CD8-positive, alpha-beta memory T cell (primary cell): ENCODE results near the gene DAB1. TPM values are rescaled to one million over a fixed set of nuclear protein-coding genes. Genes with fewer than 3 reads are reported as not detected.
A peak's percentile ranks its signal among the peaks of the same experiment; 100 is the strongest.

Experiments
- CTCF ChIA-PET: fragments of 350-600 bp; sonication (Branson Sonifier 250); formaldehyde crosslinking; loops from one replicate; lab custom pipeline; 2021; ENCODE audit warnings: antibody characterized with exemption; lab: Charles Lee
- POLR2A ChIA-PET: fragments of 350-600 bp; sonication (Branson Sonifier 250); formaldehyde crosslinking; loops from one replicate; lab custom pipeline; 2021; ENCODE audit warnings: antibody characterized with exemption; lab: Charles Lee
- DNase-seq, 5 donors: peaks; one replicate each; pipeline versions ENCODE4 v3.0.0 to v3.0.0-alpha.2; 2020 to 2022; ENCODE audit warnings: mixed read lengths in 1 of 5
- H3K27ac ChIP-seq: one replicate; pipeline ENCODE4 v1.7.0; 2013; ENCODE audit warnings: low read depth, mild to moderate bottlenecking, low read length, moderate library complexity
- H3K27me3 ChIP-seq: 2 replicates; pipeline ENCODE4 v1.7.0; 2013; ENCODE audit warnings: low read length, mild to moderate bottlenecking; ENCODE audit not compliant: insufficient read depth, poor library complexity, severe bottlenecking
- H3K36me3 ChIP-seq: 2 replicates; pipeline ENCODE4 v1.7.0; 2013; ENCODE audit warnings: mild to moderate bottlenecking, low read length, moderate library complexity; ENCODE audit not compliant: insufficient read depth
- H3K4me1 ChIP-seq: 2 replicates; pipeline ENCODE4 v1.7.0; 2013; ENCODE audit warnings: mild to moderate bottlenecking, low read length, moderate library complexity; ENCODE audit not compliant: insufficient read depth
- H3K4me3 ChIP-seq: 2 replicates; pipeline ENCODE4 v1.7.0; 2013; ENCODE audit warnings: mild to moderate bottlenecking, low read length
- H3K9me3 ChIP-seq: 2 replicates; pipeline ENCODE4 v1.7.0; 2013; ENCODE audit warnings: mild to moderate bottlenecking, low read length
- H3K27ac Mint-ChIP-seq, 8 donors: one replicate each; pipeline ENCODE4 v1.8.0; 2020 to 2021; ENCODE audit warnings: mixed read lengths in 8 of 8, mild to moderate bottlenecking in 6 of 8, inconsistent platforms in 3 of 8, moderate library complexity in 3 of 8
- H3K27me3 Mint-ChIP-seq, 2 donors: one replicate each; pipeline ENCODE4 v1.8.0; 2020 to 2021; ENCODE audit warnings: mixed read lengths in 2 of 2, mild to moderate bottlenecking in 1 of 2, moderate library complexity in 1 of 2
- H3K36me3 Mint-ChIP-seq, 3 donors: one replicate each; pipeline ENCODE4 v1.8.0; 2020 to 2021; ENCODE audit warnings: mixed read lengths in 3 of 3, inconsistent platforms in 1 of 3, mild to moderate bottlenecking in 1 of 3
- H3K4me1 Mint-ChIP-seq, 3 donors: one replicate each; pipeline ENCODE4 v1.8.0; 2020 to 2021; ENCODE audit warnings: mixed read lengths in 3 of 3, inconsistent platforms in 1 of 3, mild to moderate bottlenecking in 1 of 3
- H3K4me3 Mint-ChIP-seq, 7 donors: one replicate each; pipeline ENCODE4 v1.8.0; 2020 to 2021; ENCODE audit warnings: mixed read lengths in 7 of 7, mild to moderate bottlenecking in 6 of 7, moderate library complexity in 4 of 7, inconsistent platforms in 2 of 7
- H3K9me3 Mint-ChIP-seq, 5 donors: one replicate each; pipeline ENCODE4 v1.8.0; 2020 to 2022; ENCODE audit warnings: mixed read lengths in 5 of 5, mild to moderate bottlenecking in 3 of 5, moderate library complexity in 2 of 5, inconsistent platforms in 1 of 5
- polyA plus RNA-seq: library from polyadenylated mRNA; unstranded; fragments of 300-500 nt; fragmentation: Illumina TruSeq; gene quantifications from one replicate; pipeline ENCODE4 v1.2.3, GENCODE V29; 2021
- total RNA-seq, 2 experiments: library from RNA; stranded (reverse); gene quantifications; one replicate each; pipeline ENCODE4 v1.2.3, GENCODE V29; 2021

The DAB1 gene
- total and polyA plus RNA-seq, 3 experiments from 2014 or later, result 0.09 to 1.7 TPM; not detected in 1

GRCh38 chr1:57296726-57297250 is 127.1 kb downstream of the DAB1 start:
- ChIA-PET CTCF (no interaction called here), POLR2A (no interaction called here)
- no peak overlapping the region for H3K4me3 Mint-ChIP-seq
- H3K36me3 ChIP-seq, result no peaks in the 10 kb centered on the region
- H3K27ac Mint-ChIP-seq, result no peak overlapping the region
- no peaks in the 10 kb centered on the region for H3K9me3 ChIP-seq
- no peak overlapping the region for H3K27ac ChIP-seq
- no peak for DNase-seq
- peaks cover 0 to 3% (median 0%) of the 10 kb centered on the region in 5 donors for H3K9me3 Mint-ChIP-seq
- H3K4me1 Mint-ChIP-seq, result no peaks in the 10 kb centered on the region
- no peak overlapping the region for H3K4me3 ChIP-seq
- no peaks in the 10 kb centered on the region for H3K4me1 ChIP-seq
- no peaks in the 10 kb centered on the region for H3K27me3 ChIP-seq
- no peaks in the 10 kb centered on the region for H3K27me3 Mint-ChIP-seq
- H3K36me3 Mint-ChIP-seq, result peaks cover 0 to 5% (median 0%) of the 10 kb centered on the region in 3 donors

- no peaks in the 10 kb centered on the region for H3K9me3 Mint-ChIP-seq
- no peak overlapping the region for H3K4me3 Mint-ChIP-seq
- DNase-seq, result no peak
- ChIA-PET CTCF (no interaction called here), POLR2A (no interaction called here)
- H3K27ac Mint-ChIP-seq, result no peak overlapping the region
- no peaks in the 10 kb centered on the region for H3K4me1 Mint-ChIP-seq
- H3K27ac ChIP-seq, result no peak overlapping the region
- H3K36me3 Mint-ChIP-seq, result peaks cover 0 to 5% (median 0%) of the 10 kb centered on the region in 3 donors
- H3K36me3 ChIP-seq, result no peaks in the 10 kb centered on the region
- H3K27me3 Mint-ChIP-seq, result no peaks in the 10 kb centered on the region
- H3K9me3 ChIP-seq, result no peaks in the 10 kb centered on the region
- H3K4me3 ChIP-seq, result no peak overlapping the region
- H3K27me3 ChIP-seq, result no peaks in the 10 kb centered on the region
- no peaks in the 10 kb centered on the region for H3K4me1 ChIP-seq
These were observed 128.5 kb downstream of the DAB1 start for GRCh38 chr1:57295326-57295725.

- H3K27me3 ChIP-seq, result no peaks in the 10 kb centered on the region
- H3K9me3 ChIP-seq, result no peaks in the 10 kb centered on the region
- H3K4me1 ChIP-seq, result no peaks in the 10 kb centered on the region
- no peak for DNase-seq
- ChIA-PET POLR2A (no interaction called here), CTCF (no interaction called here)
- no peak overlapping the region for H3K4me3 ChIP-seq
- no peaks in the 10 kb centered on the region for H3K36me3 ChIP-seq
- no peak overlapping the region for H3K27ac Mint-ChIP-seq
- H3K27ac ChIP-seq, result no peak overlapping the region
- no peaks in the 10 kb centered on the region for H3K9me3 Mint-ChIP-seq
- no peak overlapping the region for H3K4me3 Mint-ChIP-seq
- peaks cover 0 to 6% (median 0%) of the 10 kb centered on the region in 3 donors for H3K36me3 Mint-ChIP-seq
- H3K4me1 Mint-ChIP-seq, result no peaks in the 10 kb centered on the region
- peaks cover 0 to 1% of the 10 kb centered on the region in 2 donors for H3K27me3 Mint-ChIP-seq
These were observed 129.7 kb downstream of the DAB1 start for GRCh38 chr1:57294177-57294576.

GRCh38 chr1:57293214-57293613 is 130.6 kb downstream of the DAB1 start:
- DNase-seq, result no peak
- H3K27ac ChIP-seq, result no peak overlapping the region
- H3K4me1 ChIP-seq, result no peaks in the 10 kb centered on the region
- H3K4me3 ChIP-seq, result no peak overlapping the region
- no peak overlapping the region for H3K27ac Mint-ChIP-seq
- H3K36me3 ChIP-seq, result no peaks in the 10 kb centered on the region
- H3K36me3 Mint-ChIP-seq, result peaks cover 0 to 6% (median 3%) of the 10 kb centered on the region in 3 donors
- H3K4me1 Mint-ChIP-seq, result no peaks in the 10 kb centered on the region
- no peaks in the 10 kb centered on the region for H3K27me3 ChIP-seq
- H3K27me3 Mint-ChIP-seq, result peaks cover 2 to 4% of the 10 kb centered on the region in 2 donors
- CTCF ChIA-PET, result interaction anchor here (1.4 kb wide), 1 partner anchor 40 kb away, joined by 3 read pairs; no protein-coding TSS in a partner anchor
- H3K9me3 Mint-ChIP-seq, result no peaks in the 10 kb centered on the region
- H3K9me3 ChIP-seq, result no peaks in the 10 kb centered on the region
- H3K4me3 Mint-ChIP-seq, result no peak overlapping the region
- POLR2A ChIA-PET, result no interaction called here

GRCh38 chr1:57289781-57290180 is 134.1 kb downstream of the DAB1 start:
- Mint-ChIP-seq H3K27me3 (peaks cover 9 to 10% of the 10 kb centered on the region in 2 donors), H3K4me1 (no peaks in the 10 kb centered on the region), H3K9me3 (peaks cover 0 to 2% (median 0%) of the 10 kb centered on the region in 5 donors), H3K36me3 (peaks cover 0 to 5% (median 4%) of the 10 kb centered on the region in 3 donors), H3K27ac (peak overlapping the region in 1 of 8 donors; percentile 9), H3K4me3 (no peak overlapping the region)
- Histone ChIP-seq H3K36me3 (no peaks in the 10 kb centered on the region), H3K27ac (no peak overlapping the region), H3K9me3 (no peaks in the 10 kb centered on the region), H3K4me3 (no peak overlapping the region), H3K4me1 (no peaks in the 10 kb centered on the region), H3K27me3 (no peaks in the 10 kb centered on the region)
- DNase-seq, result no peak
- POLR2A ChIA-PET, result no interaction called here
- CTCF ChIA-PET, result no interaction called here

- H3K4me1 Mint-ChIP-seq, result no peaks in the 10 kb centered on the region
- no peak for DNase-seq
- H3K9me3 ChIP-seq, result no peaks in the 10 kb centered on the region
- POLR2A ChIA-PET, result no interaction called here
- peaks cover 0 to 2% (median 0%) of the 10 kb centered on the region in 5 donors for H3K9me3 Mint-ChIP-seq
- H3K4me3 ChIP-seq, result no peak overlapping the region
- H3K36me3 ChIP-seq, result no peaks in the 10 kb centered on the region
- H3K4me3 Mint-ChIP-seq, result no peak overlapping the region
- H3K36me3 Mint-ChIP-seq, result peaks cover 0 to 8% (median 5%) of the 10 kb centered on the region in 3 donors
- no peak overlapping the region for H3K27ac ChIP-seq
- CTCF ChIA-PET, result no interaction called here
- peaks cover 9 to 10% of the 10 kb centered on the region in 2 donors for H3K27me3 Mint-ChIP-seq
- no peak overlapping the region for H3K27ac Mint-ChIP-seq
- H3K27me3 ChIP-seq, result no peaks in the 10 kb centered on the region
- H3K4me1 ChIP-seq, result no peaks in the 10 kb centered on the region
These were observed 137.9 kb downstream of the DAB1 start for GRCh38 chr1:57285992-57286391.

GRCh38 chr1:57282411-57282810 is 141.4 kb downstream of the DAB1 start:
- Mint-ChIP-seq H3K4me3 (no peak overlapping the region), H3K27me3 (peaks cover 4 to 5% of the 10 kb centered on the region in 2 donors), H3K27ac (no peak overlapping the region), H3K36me3 (peaks cover 0 to 4% (median 0%) of the 10 kb centered on the region in 3 donors), H3K4me1 (no peaks in the 10 kb centered on the region), H3K9me3 (peaks cover 0 to 2% (median 0%) of the 10 kb centered on the region in 5 donors)
- no peaks in the 10 kb centered on the region for H3K4me1 ChIP-seq
- no peaks in the 10 kb centered on the region for H3K27me3 ChIP-seq
- POLR2A ChIA-PET, result no interaction called here
- no peaks in the 10 kb centered on the region for H3K9me3 ChIP-seq
- DNase-seq, result no peak
- no peak overlapping the region for H3K4me3 ChIP-seq
- no peaks in the 10 kb centered on the region for H3K36me3 ChIP-seq
- H3K27ac ChIP-seq, result no peak overlapping the region
- CTCF ChIA-PET, result no interaction called here

GRCh38 chr1:57281324-57281723 is 142.5 kb downstream of the DAB1 start:
- peaks cover 0 to 4% of the 10 kb centered on the region in 2 donors for H3K27me3 Mint-ChIP-seq
- H3K9me3 Mint-ChIP-seq, result no peaks in the 10 kb centered on the region
- no peak overlapping the region for H3K27ac Mint-ChIP-seq
- H3K4me3 Mint-ChIP-seq, result no peak overlapping the region
- Histone ChIP-seq H3K9me3 (no peaks in the 10 kb centered on the region), H3K27ac (no peak overlapping the region), H3K36me3 (no peaks in the 10 kb centered on the region), H3K27me3 (no peaks in the 10 kb centered on the region), H3K4me1 (no peaks in the 10 kb centered on the region), H3K4me3 (no peak overlapping the region)
- DNase-seq, result no peak
- peaks cover 0 to 4% (median 0%) of the 10 kb centered on the region in 3 donors for H3K36me3 Mint-ChIP-seq
- ChIA-PET CTCF (no interaction called here), POLR2A (no interaction called here)
- H3K4me1 Mint-ChIP-seq, result no peaks in the 10 kb centered on the region
